Measurements from ENCODE around the gene DNAJC18. TPM values are rescaled to one million over a fixed set of nuclear protein-coding genes. Genes with fewer than 3 reads are reported as not detected.
A peak's percentile ranks its signal among the peaks of the same experiment; 100 is the strongest.

The DNAJC18 gene
- total and polyA plus RNA-seq, 4 donors, result 2.2 to 10.7 (median 8.7) TPM

DNA sequence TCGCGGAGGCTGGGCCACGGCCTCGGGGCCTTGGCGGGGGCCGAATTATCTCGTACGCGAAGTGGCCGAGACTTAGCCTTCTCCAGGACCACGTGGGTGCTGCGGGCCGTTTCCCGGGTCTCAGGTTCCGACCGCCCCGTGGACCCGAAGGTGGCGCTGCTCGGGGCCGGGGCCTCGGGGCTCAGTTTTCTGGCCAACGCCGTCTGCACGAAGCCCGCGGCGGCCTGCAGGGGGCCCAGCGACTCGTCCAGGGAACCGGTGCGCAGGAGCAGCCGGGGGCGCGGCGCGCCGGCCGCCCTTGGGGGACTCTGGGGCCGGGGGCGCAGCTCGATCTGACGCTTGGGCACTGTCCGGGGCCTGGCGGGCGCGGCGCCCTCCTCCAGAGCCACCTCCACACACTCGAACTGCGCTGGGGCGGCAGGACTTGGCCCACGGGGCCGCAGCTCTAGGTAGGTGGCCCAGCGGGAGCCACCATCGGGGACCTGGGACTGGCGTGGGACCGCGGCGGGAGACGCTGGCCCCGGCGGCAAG lies 45.1 kb downstream of the DNAJC18 start:
- H3K9ac ChIP-seq (ENCODE audit: insufficient read depth in 1 of 2, low read length in 2 of 2), result no peak overlapping the region
- H3K9me3 ChIP-seq (ENCODE audit: control insufficient read depth in 4 of 4, insufficient read depth in 3 of 4, low read length in 3 of 4), result peaks cover 0 to 2% (median 0%) of the 10 kb centered on the region in 4 donors
- peaks cover 0 to 23% (median 0%) of the 10 kb centered on the region in 5 donors for H3K4me1 ChIP-seq (ENCODE audit: control insufficient read depth in 5 of 5, insufficient read depth in 5 of 5, low read length in 5 of 5)
- DNase-seq, result peak; percentile 23 to 61 (median 35)
- peaks cover 0 to 27% (median 17%) of the 10 kb centered on the region in 3 donors for H3K27me3 ChIP-seq (ENCODE audit: control insufficient read depth in 3 of 3, insufficient read depth in 3 of 3, low read length in 2 of 3)
- no peaks in the 10 kb centered on the region for H3K36me3 ChIP-seq (ENCODE audit: control insufficient read depth in 4 of 4, insufficient read depth in 4 of 4, low read length in 4 of 4)
- H3K27ac ChIP-seq (ENCODE audit: low read depth in 1 of 2, low read length in 1 of 2), result peak overlapping the region in 1 of 2 donors; percentile 93
- peak; percentile 40 for ATAC-seq (ENCODE audit: insufficient read depth, low FRiP score)
- peak overlapping the region; percentile 14 for H3K4me3 ChIP-seq
- TF ChIP-seq CTCF (IDR thresholded peaks at IDR 0.05; ENCODE audit: control extremely low read depth, extremely low read depth), result peak; percentile 20
- WGBS, 2 donors, result 1 to 16% methylated on average over 56 to 62 of the region's 62 CpGs

DNA sequence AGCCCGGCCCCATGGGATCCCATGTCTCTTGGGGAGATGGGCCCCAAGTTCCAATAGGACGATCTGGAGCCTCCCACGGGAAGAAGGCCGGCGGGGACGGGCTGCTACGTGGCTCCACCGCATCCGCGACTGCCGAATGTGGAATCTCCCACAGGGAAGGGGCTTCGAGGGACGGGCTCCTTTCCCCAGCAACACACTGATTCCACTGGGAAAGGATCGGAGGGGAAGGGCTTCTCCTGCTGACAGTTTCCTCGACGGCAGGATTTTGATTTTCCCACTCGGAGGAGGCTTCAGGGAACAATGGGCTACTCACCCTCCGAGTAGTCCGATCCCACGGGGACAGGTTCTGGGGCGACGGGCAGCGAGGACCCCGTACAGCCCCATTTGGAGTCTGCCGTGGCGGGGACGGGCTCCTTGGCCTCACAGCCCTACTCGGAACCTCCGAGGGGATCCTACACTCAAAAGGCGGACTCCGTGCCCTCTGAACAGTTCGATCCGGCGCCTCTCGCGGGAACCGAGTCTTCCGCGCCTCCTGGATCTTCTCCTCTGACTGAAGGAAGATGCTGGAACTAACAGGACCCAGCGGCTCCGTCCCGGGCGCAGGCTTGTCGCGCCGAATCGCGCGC lies 45.7 kb downstream of the DNAJC18 start:
- peaks cover 0 to 23% (median under 1%) of the 10 kb centered on the region in 5 donors for H3K4me1 ChIP-seq (ENCODE audit: control insufficient read depth in 5 of 5, insufficient read depth in 5 of 5, low read length in 5 of 5)

GRCh38 chr5:139392678-139393496 lies 46.4 kb downstream of the DNAJC18 start:
- peak; percentile 26 for TF ChIP-seq CTCF (IDR thresholded peaks at IDR 0.05; ENCODE audit: control extremely low read depth, extremely low read depth)
- peak overlapping the region; percentile 38 for H3K4me3 ChIP-seq
- no peak overlapping the region for H3K9ac ChIP-seq (ENCODE audit: insufficient read depth in 1 of 2, low read length in 2 of 2)
- peaks cover 0 to 2% (median 0%) of the 10 kb centered on the region in 4 donors for H3K9me3 ChIP-seq (ENCODE audit: control insufficient read depth in 4 of 4, insufficient read depth in 3 of 4, low read length in 3 of 4)
- H3K4me1 ChIP-seq (ENCODE audit: control insufficient read depth in 5 of 5, insufficient read depth in 5 of 5, low read length in 5 of 5), result peaks cover 0 to 30% (median 7%) of the 10 kb centered on the region in 5 donors
- DNase-seq, result peak; percentile 56 to 77 (median 60)
- 3 to 4% methylated on average over 72 to 77 of the region's 77 CpGs for WGBS, 2 donors
- peak; percentile 39 for ATAC-seq (ENCODE audit: insufficient read depth, low FRiP score)
- peaks cover 0 to 27% (median 17%) of the 10 kb centered on the region in 3 donors for H3K27me3 ChIP-seq (ENCODE audit: control insufficient read depth in 3 of 3, insufficient read depth in 3 of 3, low read length in 2 of 3)
- H3K36me3 ChIP-seq (ENCODE audit: control insufficient read depth in 4 of 4, insufficient read depth in 4 of 4, low read length in 4 of 4), result no peaks in the 10 kb centered on the region
- peak overlapping the region in 1 of 2 donors; percentile 93 for H3K27ac ChIP-seq (ENCODE audit: low read depth in 1 of 2, low read length in 1 of 2)

More for the DNA sequence above, 45.7 kb downstream of the DNAJC18 start:
- DNase-seq, result no peak
- WGBS, 2 donors, result 4 to 15% methylated on average over 49 of the region's 49 CpGs
- ATAC-seq (ENCODE audit: insufficient read depth, low FRiP score), result no peak
- Histone ChIP-seq H3K36me3 (ENCODE audit: control insufficient read depth in 4 of 4, insufficient read depth in 4 of 4, low read length in 4 of 4) (no peaks in the 10 kb centered on the region), H3K27ac (ENCODE audit: low read depth in 1 of 2, low read length in 1 of 2) (peak overlapping the region in 1 of 2 donors; percentile 93), H3K9ac (ENCODE audit: insufficient read depth in 1 of 2, low read length in 2 of 2) (no peak overlapping the region), H3K9me3 (ENCODE audit: control insufficient read depth in 4 of 4, insufficient read depth in 3 of 4, low read length in 3 of 4) (peaks cover 0 to 2% (median 0%) of the 10 kb centered on the region in 4 donors), H3K27me3 (ENCODE audit: control insufficient read depth in 3 of 3, insufficient read depth in 3 of 3, low read length in 2 of 3) (peaks cover 0 to 27% (median 17%) of the 10 kb centered on the region in 3 donors), H3K4me3 (peak overlapping the region; percentile 38)
- TF ChIP-seq CTCF (IDR thresholded peaks at IDR 0.05; ENCODE audit: control extremely low read depth, extremely low read depth), result no peak
